Measurements from ENCODE around the gene PKHD1. TPM values are rescaled to one million over a fixed set of nuclear protein-coding genes. Genes with fewer than 3 reads are reported as not detected.
A peak's percentile ranks its signal among the peaks of the same experiment; 100 is the strongest.

PKHD1 gene, protein sequence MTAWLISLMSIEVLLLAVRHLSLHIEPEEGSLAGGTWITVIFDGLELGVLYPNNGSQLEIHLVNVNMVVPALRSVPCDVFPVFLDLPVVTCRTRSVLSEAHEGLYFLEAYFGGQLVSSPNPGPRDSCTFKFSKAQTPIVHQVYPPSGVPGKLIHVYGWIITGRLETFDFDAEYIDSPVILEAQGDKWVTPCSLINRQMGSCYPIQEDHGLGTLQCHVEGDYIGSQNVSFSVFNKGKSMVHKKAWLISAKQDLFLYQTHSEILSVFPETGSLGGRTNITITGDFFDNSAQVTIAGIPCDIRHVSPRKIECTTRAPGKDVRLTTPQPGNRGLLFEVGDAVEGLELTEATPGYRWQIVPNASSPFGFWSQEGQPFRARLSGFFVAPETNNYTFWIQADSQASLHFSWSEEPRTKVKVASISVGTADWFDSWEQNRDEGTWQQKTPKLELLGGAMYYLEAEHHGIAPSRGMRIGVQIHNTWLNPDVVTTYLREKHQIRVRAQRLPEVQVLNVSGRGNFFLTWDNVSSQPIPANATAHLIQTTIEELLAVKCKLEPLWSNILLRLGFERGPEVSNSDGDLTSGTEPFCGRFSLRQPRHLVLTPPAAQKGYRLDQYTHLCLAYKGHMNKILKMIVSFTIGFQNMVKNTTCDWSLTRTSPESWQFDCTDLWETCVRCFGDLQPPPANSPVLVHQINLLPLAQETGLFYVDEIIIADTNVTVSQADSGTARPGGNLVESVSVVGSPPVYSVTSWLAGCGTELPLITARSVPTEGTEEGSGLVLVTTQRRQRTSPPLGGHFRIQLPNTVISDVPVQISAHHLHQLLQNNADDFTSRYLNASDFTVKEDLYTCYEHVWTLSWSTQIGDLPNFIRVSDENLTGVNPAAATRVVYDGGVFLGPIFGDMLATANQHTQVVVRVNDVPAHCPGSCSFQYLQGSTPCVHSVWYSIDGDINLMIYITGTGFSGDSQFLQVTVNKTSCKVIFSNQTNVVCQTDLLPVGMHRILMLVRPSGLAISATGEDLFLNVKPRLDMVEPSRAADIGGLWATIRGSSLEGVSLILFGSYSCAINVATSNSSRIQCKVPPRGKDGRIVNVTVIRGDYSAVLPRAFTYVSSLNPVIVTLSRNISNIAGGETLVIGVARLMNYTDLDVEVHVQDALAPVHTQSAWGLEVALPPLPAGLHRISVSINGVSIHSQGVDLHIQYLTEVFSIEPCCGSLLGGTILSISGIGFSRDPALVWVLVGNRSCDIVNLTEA (N-terminal part only)
- total RNA-seq = not detected

DNA sequence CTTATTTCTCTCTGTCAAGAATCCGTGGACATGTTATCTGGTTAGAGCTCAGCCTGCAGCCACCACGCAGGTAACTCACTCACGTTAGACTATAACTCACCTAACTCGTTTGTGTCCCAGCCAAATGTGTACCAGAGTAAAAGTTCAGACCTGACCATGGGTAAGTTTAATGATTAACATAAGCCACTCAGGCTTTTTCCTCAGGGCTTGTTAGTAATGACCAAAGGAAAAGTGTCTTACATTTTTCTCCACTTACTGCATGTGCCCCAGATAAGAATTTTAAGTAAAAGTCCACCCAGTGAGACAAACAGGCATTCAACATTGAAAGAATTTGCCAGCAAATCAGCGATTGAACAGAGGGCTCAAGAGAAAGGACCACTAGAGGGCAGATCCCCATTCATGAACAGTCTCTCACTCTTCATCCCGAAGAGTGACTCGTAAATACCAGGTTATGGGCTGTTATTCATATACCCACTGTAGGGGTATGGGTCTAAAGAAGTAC lies at the start of gene PKHD1:
PKHD1 (minus strand) TSS at position 116 of the 502 bp plus-strand sequence. CDS start 2,680 bp downstream, outside the sequence.
- Histone ChIP-seq H3K27me3 (no peaks in the 10 kb centered on the region), H3K4me3 (no peak within 1 kb of the TSS), H3K36me3 (no peaks in the 10 kb centered on the region), H3K27ac (no peak within 1 kb of the TSS), H3K9me3 (no peaks in the 10 kb centered on the region), H3K4me1 (no peaks in the 10 kb centered on the region)
- TF ChIP-seq, protein P1, sequence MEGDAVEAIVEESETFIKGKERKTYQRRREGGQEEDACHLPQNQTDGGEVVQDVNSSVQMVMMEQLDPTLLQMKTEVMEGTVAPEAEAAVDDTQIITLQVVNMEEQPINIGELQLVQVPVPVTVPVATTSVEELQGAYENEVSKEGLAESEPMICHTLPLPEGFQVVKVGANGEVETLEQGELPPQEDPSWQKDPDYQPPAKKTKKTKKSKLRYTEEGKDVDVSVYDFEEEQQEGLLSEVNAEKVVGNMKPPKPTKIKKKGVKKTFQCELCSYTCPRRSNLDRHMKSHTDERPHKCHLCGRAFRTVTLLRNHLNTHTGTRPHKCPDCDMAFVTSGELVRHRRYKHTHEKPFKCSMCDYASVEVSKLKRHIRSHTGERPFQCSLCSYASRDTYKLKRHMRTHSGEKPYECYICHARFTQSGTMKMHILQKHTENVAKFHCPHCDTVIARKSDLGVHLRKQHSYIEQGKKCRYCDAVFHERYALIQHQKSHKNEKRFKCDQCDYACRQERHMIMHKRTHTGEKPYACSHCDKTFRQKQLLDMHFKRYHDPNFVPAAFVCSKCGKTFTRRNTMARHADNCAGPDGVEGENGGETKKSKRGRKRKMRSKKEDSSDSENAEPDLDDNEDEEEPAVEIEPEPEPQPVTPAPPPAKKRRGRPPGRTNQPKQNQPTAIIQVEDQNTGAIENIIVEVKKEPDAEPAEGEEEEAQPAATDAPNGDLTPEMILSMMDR (IDR thresholded peaks at IDR 0.05) = peak in 1 of 2 donors; percentile 27
- DNase-seq (ENCODE audit: low spot score) = no peak

DNA sequence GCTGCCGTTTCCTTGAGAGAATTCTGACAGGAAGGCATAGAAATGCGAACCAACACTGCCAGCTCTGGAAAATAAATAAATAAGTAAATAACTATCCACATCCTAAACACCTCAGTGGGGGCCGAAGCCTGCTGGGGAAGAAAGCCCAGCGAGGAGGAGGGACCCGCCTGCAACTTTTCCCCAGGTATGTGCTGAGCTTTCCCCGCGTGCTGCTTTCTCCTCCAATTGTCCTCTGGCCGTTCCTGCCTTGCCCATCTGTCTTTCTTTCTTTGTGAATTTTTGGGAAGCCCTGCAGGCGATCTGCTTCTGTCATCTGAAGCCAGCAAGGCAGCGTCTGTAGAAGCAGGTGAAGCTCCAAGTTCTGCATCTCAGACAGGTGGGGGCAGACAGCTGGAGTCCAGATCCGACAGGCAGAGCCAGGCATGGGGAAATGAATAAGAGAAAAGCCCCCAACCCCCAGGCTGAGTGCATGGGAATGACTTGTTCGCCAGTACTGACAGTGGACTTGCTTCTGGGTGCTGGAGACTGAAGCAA lies 49.6 kb upstream of the PKHD1 start:
- no peak for DNase-seq (ENCODE audit: low spot score)
- Histone ChIP-seq H3K9me3 (no peaks in the 10 kb centered on the region), H3K4me1 (peaks cover 0 to 12% of the 10 kb centered on the region in 2 donors), H3K27ac (no peak overlapping the region), H3K4me3 (no peak overlapping the region), H3K36me3 (no peaks in the 10 kb centered on the region), H3K27me3 (no peaks in the 10 kb centered on the region)
- TF ChIP-seq, protein P1 (IDR thresholded peaks at IDR 0.05) = no peak

DNA sequence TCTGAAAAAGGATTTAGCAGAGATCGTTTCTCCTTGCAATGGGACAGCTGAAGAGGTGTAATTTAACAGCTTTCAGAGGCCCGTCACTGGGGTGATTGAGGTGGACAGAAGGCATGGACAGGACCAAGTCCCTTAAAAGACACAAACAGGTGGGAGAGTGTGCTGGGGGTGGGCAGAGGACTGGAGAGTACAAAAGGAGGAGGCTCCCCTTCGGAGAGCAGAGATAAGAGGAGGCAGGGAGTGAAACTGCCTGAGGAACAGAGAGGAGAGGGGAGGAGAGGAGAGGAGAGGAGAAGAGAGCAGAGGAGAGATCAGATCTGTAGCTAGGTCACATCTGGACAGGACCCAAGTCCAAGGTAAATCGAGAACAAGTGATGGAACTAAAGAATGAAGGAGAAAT lies 48.6 kb upstream of the PKHD1 start:
- H3K9me3 ChIP-seq = no peaks in the 10 kb centered on the region
- TF ChIP-seq, protein P1 (IDR thresholded peaks at IDR 0.05) = no peak
- H3K27ac ChIP-seq = no peak overlapping the region
- no peaks in the 10 kb centered on the region for H3K27me3 ChIP-seq
- no peaks in the 10 kb centered on the region for H3K36me3 ChIP-seq
- H3K4me1 ChIP-seq = peaks cover 0 to 12% of the 10 kb centered on the region in 2 donors
- H3K4me3 ChIP-seq = no peak overlapping the region
- DNase-seq (ENCODE audit: low spot score) = no peak

DNA sequence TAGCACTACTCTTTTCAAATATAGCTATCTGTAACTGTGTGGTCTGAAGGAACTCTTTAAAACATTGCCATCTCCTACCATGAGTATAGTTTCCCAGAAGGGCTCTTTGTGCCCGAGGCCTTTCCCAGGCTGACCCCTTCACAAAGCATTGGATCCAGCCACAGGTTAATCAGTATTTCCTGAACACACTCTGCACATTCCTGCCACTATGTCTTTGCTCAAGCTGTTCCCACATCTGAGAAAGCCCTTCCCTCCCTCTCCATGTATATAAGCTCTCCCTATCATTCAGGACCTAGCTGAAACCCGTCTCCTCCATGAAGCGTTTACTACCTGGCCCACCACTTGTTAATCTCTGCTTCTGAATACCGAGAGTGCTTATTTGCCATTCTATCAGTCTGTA lies 47.8 kb upstream of the PKHD1 start:
- H3K4me3 ChIP-seq = no peak overlapping the region
- no peaks in the 10 kb centered on the region for H3K36me3 ChIP-seq
- no peaks in the 10 kb centered on the region for H3K27me3 ChIP-seq
- H3K9me3 ChIP-seq = no peaks in the 10 kb centered on the region
- H3K4me1 ChIP-seq = peaks cover 0 to 8% of the 10 kb centered on the region in 2 donors
- no peak overlapping the region for H3K27ac ChIP-seq
- TF ChIP-seq, protein P1 (IDR thresholded peaks at IDR 0.05) = no peak
- no peak for DNase-seq (ENCODE audit: low spot score)

DNA sequence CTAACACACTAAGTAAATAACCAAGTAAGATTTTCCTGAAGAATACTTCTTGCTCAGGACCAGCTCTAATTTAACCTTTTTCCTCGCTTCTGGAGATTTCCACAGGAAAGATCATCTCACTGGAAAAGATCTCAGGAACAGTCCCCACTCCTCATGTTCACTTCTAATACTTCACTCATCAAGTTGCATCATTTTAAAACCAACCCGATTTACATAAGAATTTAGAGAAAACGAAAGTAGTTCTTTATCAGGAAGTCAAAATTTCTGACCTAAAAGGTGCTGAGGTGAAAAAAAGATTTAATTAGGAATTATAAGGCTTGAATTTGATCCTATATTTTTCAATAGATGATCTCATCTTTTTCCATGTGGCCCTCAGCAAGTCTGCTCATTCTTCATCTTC lies 46.6 kb upstream of the PKHD1 start:
- Histone ChIP-seq H3K36me3 (no peaks in the 10 kb centered on the region), H3K4me1 (no peaks in the 10 kb centered on the region), H3K4me3 (no peak overlapping the region), H3K27ac (no peak overlapping the region), H3K27me3 (no peaks in the 10 kb centered on the region), H3K9me3 (no peaks in the 10 kb centered on the region)
- TF ChIP-seq, protein P1 (IDR thresholded peaks at IDR 0.05) = no peak
- DNase-seq (ENCODE audit: low spot score) = no peak

Measured in right atrium auricular region (tissue), 2 donors.